Smooth muscle cell of the brain vasculature (primary cell): ENCODE measurements around the gene SMAD1.
"Not testable (repeated sequence)": the region's sequence is repeated elsewhere in the genome, so short reads cannot be mapped to it uniquely, and the experiment has no call there.

Source experiments
- DNase-seq: peaks from one replicate; pipeline ENCODE4 v3.0.0-alpha.2; 2012; ENCODE audit warnings: low read depth, low spot score

SMAD1 gene

DNA sequence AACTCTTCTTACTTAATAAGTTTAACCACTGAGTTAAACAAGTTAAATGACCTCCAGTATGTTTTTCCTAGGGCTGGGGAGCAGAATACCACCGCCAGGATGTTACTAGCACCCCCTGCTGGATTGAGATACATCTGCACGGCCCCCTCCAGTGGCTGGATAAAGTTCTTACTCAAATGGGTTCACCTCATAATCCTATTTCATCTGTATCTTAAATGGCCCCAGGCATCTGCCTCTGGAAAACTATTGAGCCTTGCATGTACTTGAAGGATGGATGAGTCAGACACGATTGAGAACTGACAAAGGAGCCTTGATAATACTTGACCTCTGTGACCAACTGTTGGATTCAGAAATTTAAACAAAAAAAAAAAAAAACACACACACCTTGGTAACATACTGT is 76.1 kb downstream of the SMAD1 start:
- peak; percentile 29 for DNase-seq

DNA sequence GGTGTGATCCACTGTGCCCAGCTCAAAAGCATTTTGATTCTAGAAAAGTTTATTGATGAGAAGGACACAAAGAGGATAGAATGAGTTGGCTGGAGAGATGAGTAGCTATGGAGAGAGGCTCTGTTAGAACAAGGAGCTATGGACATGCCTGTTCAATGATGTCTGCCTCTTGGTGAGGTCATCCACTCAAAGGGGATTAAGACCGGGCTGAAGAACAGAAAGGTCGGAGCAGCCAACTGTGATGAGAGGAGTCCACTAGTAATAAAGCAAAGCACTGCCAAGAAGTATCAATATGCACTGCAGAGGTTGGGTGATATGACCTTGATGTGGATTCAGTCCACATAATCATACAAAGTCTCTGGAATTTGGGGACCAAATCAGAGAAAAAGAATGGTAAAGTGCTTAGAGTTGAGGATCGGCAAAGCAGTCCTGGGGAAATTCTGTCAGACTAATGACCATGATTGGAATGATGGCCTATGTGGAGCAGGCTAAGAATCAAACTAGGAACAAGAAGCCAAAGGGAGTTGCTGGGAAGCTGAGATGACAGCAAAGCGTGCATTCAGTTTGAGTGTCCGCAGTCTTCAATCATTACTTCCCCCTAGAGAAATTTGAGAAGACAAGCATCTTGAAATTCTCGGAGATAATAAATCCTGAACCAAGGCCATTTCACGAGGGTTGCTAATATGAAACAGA is 81.8 kb downstream of the SMAD1 start:
- DNase-seq: no peak

DNA sequence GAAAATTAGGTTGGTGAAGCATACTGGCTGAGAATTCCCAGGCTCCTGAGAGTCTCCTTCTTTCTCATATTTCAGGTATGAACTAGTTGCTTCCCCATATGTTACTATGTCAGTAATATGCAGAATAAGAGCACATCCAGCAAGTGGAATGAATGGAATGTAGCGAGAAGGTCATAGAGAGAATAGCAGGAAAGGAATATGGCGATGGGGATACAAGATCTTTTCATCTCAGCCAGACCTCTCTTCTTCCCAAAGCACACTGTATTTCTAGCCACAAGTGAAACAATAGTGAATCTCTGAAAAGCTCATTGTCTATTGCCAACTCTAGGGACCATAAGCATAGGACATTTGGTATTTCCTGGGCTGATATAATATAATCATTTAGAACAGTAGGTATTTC is 82.9 kb downstream of the SMAD1 start:
- no peak for DNase-seq

DNA sequence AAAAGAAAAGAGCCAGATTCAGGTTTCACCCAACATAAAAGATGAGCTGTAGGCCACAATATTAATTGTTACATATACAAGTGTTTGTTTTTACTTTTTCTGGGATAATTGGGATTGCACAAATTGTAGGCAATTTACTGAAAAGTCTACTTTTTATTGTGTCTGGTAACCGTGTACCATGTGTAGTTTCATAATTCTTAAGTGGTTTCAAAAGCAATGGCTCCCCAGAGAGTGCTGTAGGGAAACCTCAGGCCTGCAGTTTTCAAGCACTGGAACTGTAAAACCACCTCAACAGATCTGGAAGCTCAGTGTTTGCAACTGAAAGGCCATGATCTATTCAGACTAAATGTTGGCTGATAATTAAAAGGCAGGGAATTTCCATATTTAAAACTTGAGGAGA is 83.7 kb downstream of the SMAD1 start:
- DNase-seq: no peak

- DNase-seq: no peak
Observed at GRCh38 chr4:145566086-145566708, 84.5 kb downstream of the SMAD1 start.

GRCh38 chr4:145566768-145567167 is 85.1 kb downstream of the SMAD1 start:
- no peak for DNase-seq

DNA sequence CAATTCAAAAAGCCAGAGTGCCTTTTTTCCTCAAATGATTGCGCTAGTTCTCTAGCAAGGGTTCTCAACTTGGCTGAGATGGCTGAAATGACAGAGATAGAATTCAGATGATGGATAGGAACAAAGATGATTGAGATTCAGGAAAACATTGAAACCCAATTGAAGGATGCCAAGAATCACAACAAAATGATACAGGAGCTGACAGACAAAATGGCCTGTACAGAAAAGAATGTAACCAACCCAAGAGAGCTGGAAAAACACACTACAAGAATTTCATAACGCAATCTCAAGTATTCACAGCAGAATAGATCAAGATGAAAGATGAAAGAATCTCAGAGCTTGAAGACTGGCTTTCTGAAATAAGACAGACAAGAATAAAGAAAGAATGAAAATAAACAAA is 85.9 kb downstream of the SMAD1 start:
- no peak for DNase-seq

GRCh38 chr4:145574546-145574945 is 92.9 kb downstream of the SMAD1 start:
- DNase-seq: not testable (repeated sequence)

- no peak for DNase-seq
Observed at GRCh38 chr4:145580906-145581305, 99.3 kb downstream of the SMAD1 start.

GRCh38 chr4:145583191-145584055 is 101.8 kb downstream of the SMAD1 start:
- DNase-seq: no peak

- no peak for DNase-seq
Observed at GRCh38 chr4:145587088-145587754, 105.6 kb downstream of the SMAD1 start.

GRCh38 chr4:145589381-145589780 is 107.7 kb downstream of the SMAD1 start:
- DNase-seq: not testable (repeated sequence)

DNA sequence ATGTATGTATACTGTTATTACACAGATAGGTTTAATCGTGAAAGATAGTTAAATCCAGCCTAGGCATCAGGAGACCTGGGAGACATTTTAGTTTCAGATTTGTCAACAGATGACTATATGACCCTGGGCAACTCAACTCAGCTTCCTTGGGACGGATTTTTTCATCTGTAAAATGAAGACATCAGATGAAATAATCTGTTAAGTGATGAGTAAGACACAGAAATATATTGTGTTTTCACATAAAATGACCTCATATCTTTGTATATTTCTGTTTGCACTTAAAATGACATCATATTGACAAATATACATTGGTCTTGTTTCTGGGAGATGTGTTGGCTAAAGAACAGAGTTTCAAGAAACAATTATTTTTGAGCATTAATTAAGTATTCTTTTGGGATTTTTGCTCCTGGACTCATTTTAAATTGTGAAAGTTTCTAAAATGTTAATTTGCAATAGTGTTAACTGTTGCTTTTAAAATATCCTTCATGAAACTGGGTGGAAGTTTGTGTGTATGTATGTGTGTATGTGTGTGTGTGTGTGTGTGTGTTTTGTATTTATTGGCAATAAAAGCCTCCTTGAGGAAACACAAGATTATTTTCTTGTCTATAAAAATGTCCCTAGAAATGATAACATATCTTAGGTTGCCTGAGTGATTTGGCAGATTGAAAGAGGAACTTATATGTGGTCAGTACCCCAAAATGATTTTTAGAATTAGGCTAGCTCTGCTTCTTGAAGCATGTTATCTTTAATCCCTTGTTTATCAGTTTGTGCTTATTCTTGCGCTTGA is 108.5 kb downstream of the SMAD1 start:
- no peak for DNase-seq

GRCh38 chr4:145602129-145602760 is 120.6 kb downstream of the SMAD1 start:
- DNase-seq: no peak

GRCh38 chr4:145605941-145606340 is 124.3 kb downstream of the SMAD1 start:
- DNase-seq: no peak
